HCT116 (cell line): ENCODE results near the gene EXOSC10. TPM values are rescaled to one million over a fixed set of nuclear protein-coding genes. Genes with fewer than 3 reads are reported as not detected.
A peak's percentile ranks its signal among the peaks of the same experiment; 100 is the strongest.

ENCODE experiments used
- ATAC-seq: fragments of 200-7000 bp; cut with Tn5 transposase; 2 replicates; pipeline ENCODE4 v1.9.1; 2020; ENCODE audit warnings: mild to moderate bottlenecking, moderate library complexity
- BruUV-seq: library from RNA; stranded (reverse); fragments of 400-500 nt; replicated peaks from 2 replicates; lab custom pipeline; 2021; lab: Mats Ljungman, UMichigan
- CTCF ChIA-PET: fragments of 300-600 bp; sonication (Branson Sonifier 250); formaldehyde crosslinking; loops from one replicate; lab custom pipeline; 2021; ENCODE audit warnings: antibody characterized with exemption; lab: Charles Lee
- POLR2A ChIA-PET: fragments of 300-600, 350-600 bp; sonication (Branson Sonifier 250); formaldehyde crosslinking; loops from one replicate; lab custom pipeline; 2021; ENCODE audit warnings: antibody characterized with exemption; lab: Charles Lee
- RAD21 ChIA-PET, 2 experiments: fragments of 300-600 bp; sonication (Branson Sonifier 250); formaldehyde crosslinking; loops; one replicate each; lab custom pipeline; 2023; ENCODE audit warnings: low total read pairs in 2 of 2; ENCODE audit not compliant: uncharacterized antibody in 2 of 2, unreplicated experiment in 2 of 2, low non-redundant PET in 1 of 2; lab: Charles Lee
- DNase-seq: peaks from one replicate; pipeline ENCODE4 v3.0.0-alpha.2; 2010; ENCODE audit warnings: low read depth, low spot score
- H2AFZ ChIP-seq: fragments of 200-600 bp; shearing (Covaris generic), sonication (generic); 2 replicates; pipeline ENCODE4 v1.6.1; 2017; ENCODE audit warnings: low read depth, mixed run types, mixed read lengths, antibody characterized with exemption, low read length; ENCODE audit not compliant: poor library complexity, severe bottlenecking
- H3K27ac ChIP-seq: 2 replicates; pipeline ENCODE4 v1.5.1; 2012; ENCODE audit warnings: low read depth, low read length
- H3K27me3 ChIP-seq: fragments of 200-600 bp; sonication (generic); 2 replicates; pipeline ENCODE4 v1.6.1; 2016; ENCODE audit warnings: mixed run types, low read length, mixed read lengths; ENCODE audit not compliant: insufficient read depth
- H3K36me3 ChIP-seq, 2 experiments: fragments of 200-500 bp in 1 of 2; fragments of 200-600 bp in 1 of 2; sonication (Bioruptor generic) in 1 of 2; sonication (generic) in 1 of 2; 2 replicates each; pipeline versions ENCODE4 v1.5.1 to v1.6.1; 2014 to 2016; ENCODE audit warnings: low read length in 2 of 2, inconsistent platforms in 1 of 2, mixed read lengths in 1 of 2, mixed run types in 1 of 2; ENCODE audit not compliant: insufficient read depth in 2 of 2, control insufficient read depth in 1 of 2
- H3K4me1 ChIP-seq, 2 experiments: fragments of 200-600 bp in 1 of 2; sonication (generic) in 1 of 2; 2 replicates each; pipeline versions ENCODE4 v1.5.1 to v1.6.1; 2012 to 2017; ENCODE audit warnings: low read length in 2 of 2, inconsistent platforms in 1 of 2, mild to moderate bottlenecking in 1 of 2, mixed read lengths in 1 of 2, mixed run types in 1 of 2, moderate library complexity in 1 of 2; ENCODE audit not compliant: insufficient read depth in 2 of 2, control insufficient read depth in 1 of 2
- H3K4me2 ChIP-seq: fragments of 200-600 bp; sonication (generic); 2 replicates; pipeline ENCODE4 v1.6.1; 2017; ENCODE audit warnings: mixed run types, low read length, mixed read lengths
- H3K4me3 ChIP-seq, 2 experiments: fragments of 200-600 bp in 1 of 2; sonication (generic) in 1 of 2; replicated peaks in 1 of 2; 2 replicates each; pipeline ENCODE4 v1.5.1; 2011 to 2016; ENCODE audit warnings: low read length in 2 of 2, control low read depth in 1 of 2, low read depth in 1 of 2, mild to moderate bottlenecking in 1 of 2, mixed read lengths in 1 of 2, mixed run types in 1 of 2
- H3K79me2 ChIP-seq: fragments of 200-600 bp; sonication (generic); 2 replicates; pipeline ENCODE4 v1.6.1; 2017; ENCODE audit warnings: mild to moderate bottlenecking, mixed run types, low read length, moderate library complexity, mixed read lengths; ENCODE audit not compliant: insufficient read depth
- H3K9ac ChIP-seq: fragments of 200-600 bp; sonication (generic); 2 replicates; pipeline ENCODE4 v1.6.1; 2016; ENCODE audit warnings: low read length, mixed read lengths
- H3K9me2 ChIP-seq: fragments of 200-600 bp; sonication (generic), shearing (Covaris generic); 2 replicates; pipeline ENCODE4 v1.6.1; 2017; ENCODE audit warnings: mixed run types, mild to moderate bottlenecking, moderate library complexity; ENCODE audit not compliant: insufficient read depth
- H3K9me3 ChIP-seq, 2 experiments: fragments of 200-500 bp in 1 of 2; fragments of 200-600 bp in 1 of 2; sonication (Bioruptor generic) in 1 of 2; sonication (generic) in 1 of 2; 2 replicates each; pipeline ENCODE4 v1.6.1; 2014 to 2017; ENCODE audit warnings: low read length in 2 of 2, mixed read lengths in 2 of 2, inconsistent platforms in 1 of 2, low read depth in 1 of 2, mild to moderate bottlenecking in 1 of 2, mixed run types in 1 of 2, moderate library complexity in 1 of 2; ENCODE audit not compliant: control insufficient read depth in 1 of 2, insufficient read depth in 1 of 2
- H4K20me1 ChIP-seq: fragments of 200-600 bp; sonication (generic), shearing (Covaris generic); 2 replicates; pipeline ENCODE4 v1.6.1; 2017; ENCODE audit warnings: mixed run types, mild to moderate bottlenecking, moderate library complexity; ENCODE audit not compliant: insufficient read depth
- ATF3 ChIP-seq: IDR thresholded peaks from 2 replicates; pipeline ENCODE4 v1.6.1; 2012
- CEBPB ChIP-seq: IDR thresholded peaks from 2 replicates; pipeline ENCODE4 v1.6.1; 2012; ENCODE audit warnings: low read depth
- EGR1 ChIP-seq: IDR thresholded peaks from 2 replicates; pipeline ENCODE4 v1.6.1; 2012; ENCODE audit warnings: low read depth
- EZH2 ChIP-seq: fragments of 200-600 bp; sonication (generic); IDR thresholded peaks from 2 replicates; pipeline ENCODE4 v1.6.1; 2017; ENCODE audit warnings: antibody characterized with exemption, mixed run types
- EZH2phosphoT487 ChIP-seq: fragments of 200-600 bp; IDR thresholded peaks from 2 replicates; pipeline ENCODE4 v1.6.1; 2018; ENCODE audit warnings: antibody characterized with exemption, borderline replicate concordance
- FOSL1 ChIP-seq: IDR thresholded peaks from 2 replicates; pipeline ENCODE4 v1.6.1; 2012; ENCODE audit warnings: low read depth
- JUND ChIP-seq: IDR thresholded peaks from 2 replicates; pipeline ENCODE4 v1.6.1; 2012
- MAX ChIP-seq: IDR thresholded peaks from 2 replicates; pipeline ENCODE4 v1.6.1; 2012
- POLR2A ChIP-seq: IDR thresholded peaks from 2 replicates; pipeline ENCODE4 v1.7.0; 2011; ENCODE audit warnings: borderline replicate concordance; ENCODE audit not compliant: insufficient read depth, insufficient read length; ENCODE audit errors: extremely low read depth
- POLR2AphosphoS5 ChIP-seq: IDR thresholded peaks from 2 replicates; pipeline ENCODE4 v1.6.1; 2011; ENCODE audit warnings: mild to moderate bottlenecking, low read depth, low read length, moderate library complexity
- RAD21 ChIP-seq: IDR thresholded peaks from 2 replicates; pipeline ENCODE4 v1.6.1; 2012; ENCODE audit warnings: low read depth, mild to moderate bottlenecking
- REST ChIP-seq: IDR thresholded peaks from 2 replicates; pipeline ENCODE4 v1.6.1; 2012; ENCODE audit warnings: low read depth
- SP1 ChIP-seq: IDR thresholded peaks from 2 replicates; pipeline ENCODE4 v1.6.1; 2012; ENCODE audit warnings: low read depth
- SRF ChIP-seq: IDR thresholded peaks from 2 replicates; pipeline ENCODE4 v1.6.1; 2012; ENCODE audit warnings: low read depth
- YY1 ChIP-seq: IDR thresholded peaks from 2 replicates; pipeline ENCODE4 v1.6.1; 2011; ENCODE audit warnings: low read length, low read depth, moderate library complexity, mild to moderate bottlenecking; ENCODE audit not compliant: insufficient replicate concordance; ENCODE audit errors: extremely low read depth
- ZBTB33 ChIP-seq: IDR thresholded peaks from 2 replicates; pipeline ENCODE4 v1.6.1; 2011; ENCODE audit warnings: mild to moderate bottlenecking, low read length, moderate library complexity; ENCODE audit not compliant: insufficient replicate concordance; ENCODE audit errors: extremely low read depth
- ZFX ChIP-seq: fragments of 450-650 bp; IDR thresholded peaks from 2 replicates; pipeline ENCODE4 v1.6.1; 2017
- intact Hi-C: fragments of 100-400 bp; cut with micrococcal nuclease; formaldehyde crosslinking; loops from 2 replicates; pipeline ENCODE4 v1.10.0; 2022
- total RNA-seq: library from RNA; stranded (reverse); gene quantifications from one replicate; pipeline ENCODE4 v1.2.1, GENCODE V29; 2021; ENCODE audit not compliant: unreplicated experiment

Gene EXOSC10
- total RNA-seq, 1 experiment from 2014 or later = 80.7 TPM

GRCh38 chr1:11031624-11032262 lies 67.9 kb downstream of the EXOSC10 start:
- no peaks in the 10 kb centered on the region for H3K9me2 ChIP-seq
- H3K4me3 ChIP-seq = no peak overlapping the region
- H3K4me2 ChIP-seq = no peak overlapping the region
- DNase-seq (no peak), ATAC-seq (peak; percentile 26; the same call in 1 of the 2 replicates)
- no peak overlapping the region for H3K27ac ChIP-seq
- RAD21 ChIA-PET = no interaction called here
- intact Hi-C loops = loop anchor here (10.0 kb wide), 1 partner anchor 803 kb away; no protein-coding TSS in a partner anchor
- no peaks in the 10 kb centered on the region for H3K27me3 ChIP-seq
- no peaks in the 10 kb centered on the region for H3K79me2 ChIP-seq
- no TSS peak for BruUV-seq
- H3K9me3 ChIP-seq = no peaks in the 10 kb centered on the region
- CTCF ChIA-PET = no interaction called here
- H2AFZ ChIP-seq = no peak overlapping the region
- POLR2A ChIA-PET = interaction anchor here (0.7 to 1.1 kb wide), 2 partner anchors 19 to 231 kb away, joined by 3 to 4 read pairs; partner anchors contain the start of genes MTOR and TARDBP
- TF ChIP-seq POLR2AphosphoS5 = no peak
- no peak for TF ChIP-seq JUND
- no peak for TF ChIP-seq SP1
- TF ChIP-seq EGR1 = no peak
- no peak for TF ChIP-seq ZBTB33
- no peak for TF ChIP-seq ATF3
- TF ChIP-seq FOSL1 = no peak
- no peak for TF ChIP-seq EZH2phosphoT487
- no peak for TF ChIP-seq ZFX
- no peak for TF ChIP-seq RAD21
- no peak for TF ChIP-seq SRF
- TF ChIP-seq EZH2 = no peak
- TF ChIP-seq YY1 = no peak
- no peak for TF ChIP-seq MAX
- no peak for TF ChIP-seq POLR2A
- no peak for TF ChIP-seq CEBPB
- no peak for TF ChIP-seq REST
- TF ChIP-seq, all 23 proteins: peak for 0
- H3K36me3 ChIP-seq = peaks cover 0 to 8% of the 10 kb centered on the region in 2 experiments; a peak in 2 of 4 replicates
- H3K4me1 ChIP-seq = no peaks in the 10 kb centered on the region
- no peaks in the 10 kb centered on the region for H4K20me1 ChIP-seq
- no peak overlapping the region for H3K9ac ChIP-seq
